ENCODE results near the gene RASL11B. TPM values are rescaled to one million over a fixed set of nuclear protein-coding genes. Genes with fewer than 3 reads are reported as not detected.

Gene RASL11B
- total RNA-seq, 4 donors from 2014 or later = 0.54 TPM; not detected in 3

DNA sequence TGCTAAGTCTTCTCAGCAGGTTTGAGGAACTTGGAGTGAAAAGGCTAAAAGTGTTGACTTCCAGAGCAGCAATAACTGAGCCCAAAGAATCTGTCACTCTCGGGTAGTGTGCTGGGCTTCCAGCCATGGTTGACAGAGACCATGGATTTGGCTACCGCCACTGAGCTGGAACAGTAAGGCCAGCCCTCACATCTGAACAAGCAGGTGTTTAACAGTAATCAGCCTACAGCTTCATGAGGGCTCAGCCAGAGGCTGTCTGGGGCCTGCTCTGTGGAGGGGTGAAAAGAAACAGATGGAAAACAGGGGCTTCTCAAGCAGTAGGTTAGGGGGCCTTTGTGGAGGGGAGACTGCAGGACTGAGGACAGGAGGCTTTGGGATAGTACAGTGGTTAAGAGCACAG, 14.9 kb downstream of the RASL11B start:
- no peak overlapping the region for H3K4me3 ChIP-seq
- H3K4me1 ChIP-seq = no peaks in the 10 kb centered on the region
- no peak overlapping the region for H3K27ac ChIP-seq
- no peak for TF ChIP-seq POLR2A (IDR thresholded peaks at IDR 0.05)
- TF ChIP-seq, protein P1, sequence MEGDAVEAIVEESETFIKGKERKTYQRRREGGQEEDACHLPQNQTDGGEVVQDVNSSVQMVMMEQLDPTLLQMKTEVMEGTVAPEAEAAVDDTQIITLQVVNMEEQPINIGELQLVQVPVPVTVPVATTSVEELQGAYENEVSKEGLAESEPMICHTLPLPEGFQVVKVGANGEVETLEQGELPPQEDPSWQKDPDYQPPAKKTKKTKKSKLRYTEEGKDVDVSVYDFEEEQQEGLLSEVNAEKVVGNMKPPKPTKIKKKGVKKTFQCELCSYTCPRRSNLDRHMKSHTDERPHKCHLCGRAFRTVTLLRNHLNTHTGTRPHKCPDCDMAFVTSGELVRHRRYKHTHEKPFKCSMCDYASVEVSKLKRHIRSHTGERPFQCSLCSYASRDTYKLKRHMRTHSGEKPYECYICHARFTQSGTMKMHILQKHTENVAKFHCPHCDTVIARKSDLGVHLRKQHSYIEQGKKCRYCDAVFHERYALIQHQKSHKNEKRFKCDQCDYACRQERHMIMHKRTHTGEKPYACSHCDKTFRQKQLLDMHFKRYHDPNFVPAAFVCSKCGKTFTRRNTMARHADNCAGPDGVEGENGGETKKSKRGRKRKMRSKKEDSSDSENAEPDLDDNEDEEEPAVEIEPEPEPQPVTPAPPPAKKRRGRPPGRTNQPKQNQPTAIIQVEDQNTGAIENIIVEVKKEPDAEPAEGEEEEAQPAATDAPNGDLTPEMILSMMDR (IDR thresholded peaks at IDR 0.05) = no peak
- no peaks in the 10 kb centered on the region for H3K27me3 ChIP-seq
- H3K36me3 ChIP-seq = no peaks in the 10 kb centered on the region
- no peak for DNase-seq
- no peaks in the 10 kb centered on the region for H3K9me3 ChIP-seq

DNA sequence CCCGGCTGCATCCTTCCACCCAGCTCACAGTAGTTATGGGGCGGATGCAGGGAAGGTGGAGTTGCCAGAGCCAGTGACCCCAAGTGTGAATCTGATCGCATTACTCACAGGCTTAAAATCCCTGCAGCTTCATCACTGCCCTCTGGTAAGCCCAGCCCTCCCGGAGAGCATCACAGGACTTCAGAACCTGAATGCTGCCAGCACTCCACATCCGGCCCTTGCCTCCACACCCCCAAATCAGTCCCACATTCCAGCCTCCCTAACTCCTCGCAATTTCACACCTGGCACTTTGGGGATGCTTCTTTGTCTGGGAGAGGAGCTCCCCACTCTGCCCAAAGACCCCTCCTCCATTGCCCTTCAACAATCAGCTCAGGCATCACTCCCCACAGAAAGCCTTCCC, 15.6 kb downstream of the RASL11B start:
- Histone ChIP-seq H3K27me3 (no peaks in the 10 kb centered on the region), H3K27ac (no peak overlapping the region), H3K4me1 (no peaks in the 10 kb centered on the region), H3K36me3 (no peaks in the 10 kb centered on the region), H3K9me3 (no peaks in the 10 kb centered on the region), H3K4me3 (no peak overlapping the region)
- DNase-seq = no peak
- TF ChIP-seq, protein P1 (IDR thresholded peaks at IDR 0.05) = no peak
- TF ChIP-seq POLR2A (IDR thresholded peaks at IDR 0.05) = no peak

DNA sequence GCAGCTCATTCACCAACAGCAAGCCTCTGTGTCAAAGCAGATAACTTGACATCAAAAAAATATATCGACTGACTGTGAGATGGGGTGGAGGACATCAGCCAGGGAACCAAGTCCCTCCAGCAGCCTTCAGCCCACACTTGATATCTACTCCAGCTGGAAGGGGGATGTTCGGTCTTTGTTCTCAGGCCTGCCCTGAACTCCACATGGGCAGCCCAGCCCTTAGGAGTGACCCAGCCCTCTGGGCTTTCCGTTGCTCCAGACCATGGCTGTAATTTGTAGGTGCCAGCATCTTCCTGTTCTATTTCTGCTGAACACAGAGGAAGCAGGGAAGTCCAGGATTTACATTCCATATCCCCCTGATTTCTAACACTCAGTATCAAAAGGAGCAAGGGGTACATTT, 17.4 kb downstream of the RASL11B start:
- Histone ChIP-seq H3K27me3 (no peaks in the 10 kb centered on the region), H3K27ac (no peak overlapping the region), H3K9me3 (no peaks in the 10 kb centered on the region), H3K36me3 (no peaks in the 10 kb centered on the region), H3K4me3 (no peak overlapping the region), H3K4me1 (no peaks in the 10 kb centered on the region)
- TF ChIP-seq, protein P1 (IDR thresholded peaks at IDR 0.05) = no peak
- TF ChIP-seq POLR2A (IDR thresholded peaks at IDR 0.05) = no peak
- DNase-seq = no peak

DNA sequence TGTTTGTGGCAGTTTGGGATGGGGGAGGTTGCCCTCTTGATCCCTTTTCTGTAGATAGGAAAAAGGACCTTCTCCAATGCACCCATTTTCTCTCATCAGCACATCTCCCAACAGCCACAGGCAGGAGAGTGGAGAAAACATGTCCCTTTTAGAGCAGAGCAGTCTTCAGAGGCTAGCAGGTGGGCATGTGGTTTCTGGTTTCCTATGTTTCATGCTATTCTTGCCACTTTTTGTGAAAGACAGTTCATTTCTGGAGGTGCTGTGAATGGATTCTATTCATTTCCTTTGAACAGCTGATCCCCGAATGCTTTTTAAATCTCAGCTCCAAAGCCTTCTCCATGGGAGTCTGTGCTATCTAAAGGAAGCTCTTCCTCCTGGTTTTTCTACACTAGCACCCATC, 18.9 kb downstream of the RASL11B start:
- Histone ChIP-seq H3K9me3 (no peaks in the 10 kb centered on the region), H3K4me3 (no peak overlapping the region), H3K36me3 (no peaks in the 10 kb centered on the region), H3K27ac (no peak overlapping the region), H3K4me1 (no peaks in the 10 kb centered on the region), H3K27me3 (no peaks in the 10 kb centered on the region)
- TF ChIP-seq, protein P1 (IDR thresholded peaks at IDR 0.05) = no peak
- no peak for TF ChIP-seq POLR2A (IDR thresholded peaks at IDR 0.05)
- no peak for DNase-seq

DNA sequence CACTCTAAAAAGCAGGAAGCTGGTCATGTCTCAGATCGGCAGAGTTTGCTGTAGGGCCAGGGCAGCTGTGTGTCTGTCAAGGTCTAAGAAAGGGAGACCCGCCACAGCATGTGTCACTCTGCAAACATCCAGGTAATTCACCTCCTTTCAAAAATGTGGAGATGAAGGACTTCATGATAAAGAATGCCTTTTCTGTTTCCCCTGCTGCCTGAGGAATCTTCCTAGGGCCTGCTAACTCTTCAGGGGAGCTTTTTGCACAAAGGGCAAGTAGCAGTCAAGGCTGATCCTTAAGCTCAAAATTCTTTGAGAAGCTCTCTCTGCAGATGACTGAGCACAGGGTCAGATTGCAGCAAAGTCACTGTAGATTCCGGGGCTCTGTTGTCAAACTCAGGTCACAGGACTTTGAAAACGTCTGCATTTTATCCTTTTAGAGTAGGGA, 21.1 kb downstream of the RASL11B start:
- Histone ChIP-seq H3K27ac (no peak overlapping the region), H3K4me1 (no peaks in the 10 kb centered on the region), H3K9me3 (no peaks in the 10 kb centered on the region), H3K36me3 (no peaks in the 10 kb centered on the region), H3K4me3 (no peak overlapping the region), H3K27me3 (no peaks in the 10 kb centered on the region)
- TF ChIP-seq, protein P1 (IDR thresholded peaks at IDR 0.05) = no peak
- no peak for TF ChIP-seq POLR2A (IDR thresholded peaks at IDR 0.05)
- DNase-seq = no peak

Measured in Peyer's patch (tissue), 4 donors.